Progenitor cell of endocrine pancreas (in vitro differentiated cells): ENCODE data around the gene TBC1D24. TPM values are rescaled to one million over a fixed set of nuclear protein-coding genes. Genes with fewer than 3 reads are reported as not detected.

ENCODE experiments used
- DNase-seq: peaks from one replicate; pipeline ENCODE4 v3.0.0; 2021; ENCODE audit warnings: low spot score; ENCODE audit not compliant: unreplicated experiment
- H3K27ac Mint-ChIP-seq: 2 replicates; pipeline ENCODE4 v1.8.0; 2021; ENCODE audit warnings: mild to moderate bottlenecking, moderate library complexity, mixed read lengths
- H3K27me3 Mint-ChIP-seq: 2 replicates; pipeline ENCODE4 v1.8.0; 2021; ENCODE audit warnings: mixed read lengths
- H3K36me3 Mint-ChIP-seq: 2 replicates; pipeline ENCODE4 v1.8.0; 2022; ENCODE audit warnings: mixed read lengths; ENCODE audit not compliant: insufficient read depth
- H3K4me1 Mint-ChIP-seq: 2 replicates; pipeline ENCODE4 v1.8.0; 2021; ENCODE audit warnings: low read depth, mixed read lengths
- H3K4me3 Mint-ChIP-seq: 2 replicates; pipeline ENCODE4 v1.8.0; 2021; ENCODE audit warnings: low read depth, mild to moderate bottlenecking, moderate library complexity, mixed read lengths
- H3K9me3 Mint-ChIP-seq: 2 replicates; pipeline ENCODE4 v1.8.0; 2021; ENCODE audit warnings: low read depth, mixed read lengths
- total RNA-seq: library from RNA; stranded (reverse); gene quantifications from 2 replicates; pipeline ENCODE4 v1.2.1, GENCODE V29; 2021
- TF ChIP-seq, protein P1 (sequence below): fragments of 200-600 bp; sonication (generic); IDR thresholded peaks from one replicate; pipeline ENCODE4 v1.5.0; 2021; ENCODE audit warnings: antibody characterized with exemption, mild to moderate bottlenecking; ENCODE audit not compliant: unreplicated experiment

Gene TBC1D24
- total RNA-seq, 1 donor from 2014 or later = 23.8 TPM

DNA sequence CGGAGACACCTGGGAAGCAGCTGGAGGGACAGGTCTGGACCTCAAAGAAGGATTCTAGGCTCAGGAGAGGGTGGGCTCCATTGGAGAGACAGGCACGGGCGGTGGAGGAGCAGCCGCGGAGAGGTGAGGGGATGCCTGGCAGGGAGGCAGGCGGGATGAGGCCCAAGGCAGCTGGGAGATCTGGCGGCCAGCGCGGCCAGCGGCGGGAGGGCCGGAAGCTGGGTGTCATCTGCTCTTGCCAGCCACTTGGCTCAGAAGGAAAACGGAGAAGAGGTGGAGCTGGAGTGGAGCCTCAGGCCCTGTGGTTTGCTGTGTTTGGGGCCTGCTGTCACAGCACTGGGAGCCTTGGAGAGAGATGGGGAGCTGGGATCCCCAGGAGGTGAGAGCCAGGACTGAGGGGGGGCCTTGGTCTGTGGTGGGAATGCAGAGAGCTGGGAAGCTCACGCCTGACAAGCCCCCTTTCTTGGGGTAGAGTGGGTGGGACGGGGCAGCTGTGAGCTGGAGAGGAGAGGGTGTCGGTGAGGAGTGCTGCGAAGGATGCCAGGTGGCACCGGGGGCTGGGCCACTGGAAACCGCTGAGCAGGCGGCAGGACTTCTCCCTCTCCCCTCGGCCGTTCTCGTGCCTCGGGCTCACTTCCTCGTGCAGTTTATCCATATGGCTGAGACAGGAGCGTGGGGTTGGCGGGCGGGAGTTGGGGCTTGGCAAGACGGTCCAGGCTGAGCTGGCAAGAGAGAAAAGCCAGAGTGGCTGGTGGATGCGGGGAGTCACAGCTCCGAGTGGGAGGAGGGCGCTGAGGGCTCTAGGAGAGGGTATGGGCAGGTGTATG is 8.0 kb downstream of the TBC1D24 start:
- no peaks in the 10 kb centered on the region for H3K9me3 Mint-ChIP-seq
- TF ChIP-seq, protein P1, sequence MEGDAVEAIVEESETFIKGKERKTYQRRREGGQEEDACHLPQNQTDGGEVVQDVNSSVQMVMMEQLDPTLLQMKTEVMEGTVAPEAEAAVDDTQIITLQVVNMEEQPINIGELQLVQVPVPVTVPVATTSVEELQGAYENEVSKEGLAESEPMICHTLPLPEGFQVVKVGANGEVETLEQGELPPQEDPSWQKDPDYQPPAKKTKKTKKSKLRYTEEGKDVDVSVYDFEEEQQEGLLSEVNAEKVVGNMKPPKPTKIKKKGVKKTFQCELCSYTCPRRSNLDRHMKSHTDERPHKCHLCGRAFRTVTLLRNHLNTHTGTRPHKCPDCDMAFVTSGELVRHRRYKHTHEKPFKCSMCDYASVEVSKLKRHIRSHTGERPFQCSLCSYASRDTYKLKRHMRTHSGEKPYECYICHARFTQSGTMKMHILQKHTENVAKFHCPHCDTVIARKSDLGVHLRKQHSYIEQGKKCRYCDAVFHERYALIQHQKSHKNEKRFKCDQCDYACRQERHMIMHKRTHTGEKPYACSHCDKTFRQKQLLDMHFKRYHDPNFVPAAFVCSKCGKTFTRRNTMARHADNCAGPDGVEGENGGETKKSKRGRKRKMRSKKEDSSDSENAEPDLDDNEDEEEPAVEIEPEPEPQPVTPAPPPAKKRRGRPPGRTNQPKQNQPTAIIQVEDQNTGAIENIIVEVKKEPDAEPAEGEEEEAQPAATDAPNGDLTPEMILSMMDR = no peak
- no peak for DNase-seq
- no peaks in the 10 kb centered on the region for H3K36me3 Mint-ChIP-seq
- peak overlapping the region; percentile 20 for H3K27ac Mint-ChIP-seq
- H3K4me3 Mint-ChIP-seq = no peak overlapping the region
- H3K4me1 Mint-ChIP-seq = peaks cover 7% of the 10 kb centered on the region
- no peaks in the 10 kb centered on the region for H3K27me3 Mint-ChIP-seq

DNA sequence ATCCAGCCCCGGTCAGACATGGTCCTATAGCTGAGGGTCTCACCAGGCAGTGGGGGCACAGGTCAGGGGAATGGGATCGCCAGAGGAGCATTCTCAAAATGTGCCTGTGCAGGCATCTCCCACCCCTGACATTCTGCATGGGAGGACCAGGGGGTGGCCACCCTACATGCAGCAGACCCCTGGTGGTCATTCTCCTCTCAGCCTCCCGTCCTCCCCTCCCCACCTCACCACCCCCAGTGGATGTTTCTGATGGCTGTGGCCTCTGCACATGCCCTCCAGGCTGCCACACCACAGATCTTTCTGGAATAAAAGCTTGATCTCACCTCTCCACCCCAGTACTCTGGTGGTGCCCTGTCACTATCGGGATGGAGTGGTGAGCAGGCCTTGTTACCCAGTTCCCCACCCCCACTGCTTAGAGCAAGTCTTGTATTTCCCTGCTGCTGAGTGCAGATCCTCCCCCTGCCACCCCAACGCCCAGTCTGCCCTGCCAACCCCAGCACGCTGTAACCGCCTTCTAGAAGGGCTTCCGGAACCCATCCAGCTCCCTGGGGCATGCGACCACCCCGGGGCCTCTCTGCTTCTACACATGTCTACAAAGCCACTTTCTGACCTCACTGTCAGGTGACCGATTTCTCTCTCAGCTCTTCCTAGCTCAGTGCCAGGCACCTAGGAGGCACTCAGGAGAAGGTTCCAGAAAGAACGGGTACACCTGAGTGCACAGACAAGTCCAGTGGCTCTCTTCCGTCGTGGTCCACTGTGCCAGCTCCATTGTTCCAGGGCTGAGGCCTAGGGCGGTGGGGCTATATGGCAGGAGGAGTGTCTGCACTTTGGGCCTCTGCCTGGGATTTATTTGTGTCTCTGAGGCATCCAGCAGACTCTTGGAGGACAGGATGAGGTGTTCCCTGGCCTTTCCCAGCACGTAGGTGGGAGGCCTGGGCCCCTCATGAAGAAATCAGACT is 9.3 kb downstream of the TBC1D24 start:
- H3K9me3 Mint-ChIP-seq = no peaks in the 10 kb centered on the region
- TF ChIP-seq, protein P1 = no peak
- DNase-seq = no peak
- no peaks in the 10 kb centered on the region for H3K36me3 Mint-ChIP-seq
- H3K27me3 Mint-ChIP-seq = no peaks in the 10 kb centered on the region
- no peak overlapping the region for H3K4me3 Mint-ChIP-seq
- H3K27ac Mint-ChIP-seq = no peak overlapping the region
- peaks cover 7% of the 10 kb centered on the region for H3K4me1 Mint-ChIP-seq

DNA sequence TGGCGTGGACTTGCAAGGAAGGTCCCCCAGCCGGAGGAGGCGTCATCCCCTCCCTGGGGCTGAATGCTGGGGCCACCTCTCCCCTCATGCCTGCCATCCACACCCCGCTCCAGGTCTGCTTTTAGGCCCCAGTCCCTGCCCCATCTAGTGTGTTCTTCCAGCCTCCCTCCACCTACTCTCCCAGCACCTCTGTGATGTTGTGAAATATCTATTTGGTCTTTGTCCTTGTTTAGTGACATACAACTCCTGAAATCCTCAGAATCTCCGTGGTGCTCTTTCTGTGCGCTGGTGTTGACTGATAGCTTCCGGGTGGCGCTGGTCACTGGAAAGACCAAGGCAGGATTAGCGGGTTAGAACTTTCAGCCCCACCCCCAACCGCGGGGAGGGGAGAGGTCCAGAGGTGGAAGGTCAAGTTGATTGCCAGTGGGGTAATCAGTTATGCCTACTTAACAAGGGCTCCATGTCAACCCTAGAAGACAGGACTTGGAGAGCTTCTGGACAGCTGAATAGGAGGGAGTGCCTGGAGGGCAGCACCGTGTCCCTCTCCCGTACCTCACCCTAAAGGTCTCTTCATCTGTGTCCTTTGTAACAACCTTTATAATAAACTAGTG is 10.1 kb downstream of the TBC1D24 start:
- no peak for DNase-seq
- Mint-ChIP-seq H3K4me1 (peaks cover 7% of the 10 kb centered on the region), H3K36me3 (no peaks in the 10 kb centered on the region), H3K27ac (no peak overlapping the region), H3K27me3 (no peaks in the 10 kb centered on the region), H3K9me3 (no peaks in the 10 kb centered on the region), H3K4me3 (no peak overlapping the region)
- TF ChIP-seq, protein P1 = no peak

DNA sequence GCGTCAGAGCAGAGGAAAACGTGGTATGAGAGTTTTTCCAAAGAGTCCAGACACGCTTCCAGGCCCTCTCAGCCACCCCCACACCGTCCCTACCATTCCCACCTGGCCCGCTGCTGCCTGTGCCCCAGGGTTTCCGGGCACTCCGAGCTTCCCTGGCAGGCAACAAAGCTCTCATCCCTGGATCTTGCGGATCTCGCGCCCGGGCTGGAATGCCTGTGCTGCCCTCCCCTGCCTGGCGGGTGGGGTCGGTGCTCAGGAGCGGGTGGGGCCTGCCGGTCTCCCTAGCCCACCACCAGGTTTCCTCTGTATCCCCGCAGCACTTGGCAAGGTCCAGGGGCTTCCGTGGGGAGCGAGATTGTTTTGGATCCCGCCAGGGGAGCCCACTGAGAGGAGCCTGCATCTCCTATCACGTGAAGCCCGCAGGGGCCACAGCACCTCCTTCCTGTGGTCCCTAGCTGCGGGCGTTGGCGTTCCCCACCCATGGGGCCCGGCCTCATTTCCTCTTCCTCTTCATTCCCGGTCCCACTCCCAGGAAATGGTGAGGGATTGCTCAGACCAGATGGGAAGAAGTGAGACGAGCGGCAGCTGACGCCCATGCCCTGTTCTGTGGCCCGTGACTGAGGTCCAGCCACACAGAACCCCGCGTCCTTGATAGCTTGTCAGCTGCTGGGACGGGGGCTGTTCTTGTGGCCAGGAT is 11.0 kb downstream of the TBC1D24 start:
- Mint-ChIP-seq H3K4me1 (peaks cover 7% of the 10 kb centered on the region), H3K9me3 (no peaks in the 10 kb centered on the region), H3K4me3 (no peak overlapping the region), H3K27me3 (no peaks in the 10 kb centered on the region), H3K36me3 (no peaks in the 10 kb centered on the region), H3K27ac (no peak overlapping the region)
- TF ChIP-seq, protein P1 = no peak
- DNase-seq = no peak
